ENCODE measurements around the gene RCOR3. TPM values are rescaled to one million over a fixed set of nuclear protein-coding genes. Genes with fewer than 3 reads are reported as not detected.
"Not testable (repeated sequence)": the region's sequence is repeated elsewhere in the genome, so short reads cannot be mapped to it uniquely, and the experiment has no call there.

Gene RCOR3
- polyA plus RNA-seq (ENCODE audit: insufficient read length in 4 of 4), result 10 to 100 TPM; 67.6 to 85.3 (median 76.4) TPM

GRCh38 chr1:211258756-211259637 is at the start of gene RCOR3:
Gene RCOR3 (plus strand): TSS chr1:211259366. CDS start chr1:211259561, 195 bp downstream.
- peak; percentile 78 to 86 (median 80) for DNase-seq (ENCODE audit: low read depth in 4 of 4, low spot score in 3 of 4)

- no peak for DNase-seq (ENCODE audit: low read depth in 4 of 4, low spot score in 3 of 4)
Measured at GRCh38 chr1:211210052-211210451, 49.1 kb upstream of the RCOR3 start.

GRCh38 chr1:211210965-211211364 is 48.2 kb upstream of the RCOR3 start:
- DNase-seq (ENCODE audit: low read depth in 4 of 4, low spot score in 3 of 4), result no peak

- no peak for DNase-seq (ENCODE audit: low read depth in 4 of 4, low spot score in 3 of 4)
Measured at GRCh38 chr1:211213702-211214101, 45.5 kb upstream of the RCOR3 start.

GRCh38 chr1:211215577-211215976 is 43.6 kb upstream of the RCOR3 start:
- no peak for DNase-seq (ENCODE audit: low read depth in 4 of 4, low spot score in 3 of 4)

GRCh38 chr1:211217392-211217791 is 41.8 kb upstream of the RCOR3 start:
- no peak for DNase-seq (ENCODE audit: low read depth in 4 of 4, low spot score in 3 of 4)

- not testable (repeated sequence) for DNase-seq (ENCODE audit: low read depth in 4 of 4, low spot score in 3 of 4)
Measured at GRCh38 chr1:211222469-211223234, 36.5 kb upstream of the RCOR3 start.

GRCh38 chr1:211228573-211229364 is 30.4 kb upstream of the RCOR3 start:
- not testable (repeated sequence) for DNase-seq (ENCODE audit: low read depth in 4 of 4, low spot score in 3 of 4)

- DNase-seq (ENCODE audit: low read depth in 4 of 4, low spot score in 3 of 4), result no peak
Measured at GRCh38 chr1:211229365-211229759, 29.8 kb upstream of the RCOR3 start.

GRCh38 chr1:211231873-211232272 is 27.3 kb upstream of the RCOR3 start:
- DNase-seq (ENCODE audit: low read depth in 4 of 4, low spot score in 3 of 4), result no peak

GRCh38 chr1:211236633-211237320 is 22.4 kb upstream of the RCOR3 start:
- no peak for DNase-seq (ENCODE audit: low read depth in 4 of 4, low spot score in 3 of 4)

- no peak for DNase-seq (ENCODE audit: low read depth in 4 of 4, low spot score in 3 of 4)
Measured at GRCh38 chr1:211237579-211237978, 21.6 kb upstream of the RCOR3 start.

- not testable (repeated sequence) for DNase-seq (ENCODE audit: low read depth in 4 of 4, low spot score in 3 of 4)
Measured at GRCh38 chr1:211240567-211240966, 18.6 kb upstream of the RCOR3 start.

GRCh38 chr1:211241071-211241470 is 18.1 kb upstream of the RCOR3 start:
- DNase-seq (ENCODE audit: low read depth in 4 of 4, low spot score in 3 of 4), result no peak

GRCh38 chr1:211243639-211244038 is 15.5 kb upstream of the RCOR3 start:
- DNase-seq (ENCODE audit: low read depth in 4 of 4, low spot score in 3 of 4), result not testable (repeated sequence)

- DNase-seq (ENCODE audit: low read depth in 4 of 4, low spot score in 3 of 4), result not testable (repeated sequence)
Measured at GRCh38 chr1:211246583-211246982, 12.6 kb upstream of the RCOR3 start.

- DNase-seq (ENCODE audit: low read depth in 4 of 4, low spot score in 3 of 4), result no peak
Measured at GRCh38 chr1:211247921-211248320, 11.2 kb upstream of the RCOR3 start.

- not testable (repeated sequence) for DNase-seq (ENCODE audit: low read depth in 4 of 4, low spot score in 3 of 4)
Measured at GRCh38 chr1:211249611-211250010, 9.6 kb upstream of the RCOR3 start.

- DNase-seq (ENCODE audit: low read depth in 4 of 4, low spot score in 3 of 4), result peak in 1 of 4 donors; percentile 20
Measured at GRCh38 chr1:211257826-211258225, 1.3 kb upstream of the RCOR3 start.

GRCh38 chr1:211258310-211258755 is 833 bp upstream of the RCOR3 start:
- DNase-seq (ENCODE audit: low read depth in 4 of 4, low spot score in 3 of 4), result peak in 3 of 4 donors; percentile 70 to 76 (median 73)

All from right renal pelvis (tissue), 4 donors.